ENCODE data around the gene SEMA7A.
"Not testable (repeated sequence)": the region's sequence is repeated elsewhere in the genome, so short reads cannot be mapped to it uniquely, and the experiment has no call there.

SEMA7A gene

GRCh38 chr15:74364936-74365597, 68.7 kb downstream of the SEMA7A start:
- H3K27me3 Mint-ChIP-seq (ENCODE audit: low read depth), result peaks cover 28% of the 10 kb centered on the region
- H3K4me1 Mint-ChIP-seq, result no peaks in the 10 kb centered on the region
- H3K4me3 Mint-ChIP-seq, result peak overlapping the region; percentile 78 to 86 (median 86)
- H3K27ac Mint-ChIP-seq, result peak overlapping the region; percentile 13 to 84 (median 80)
- no peak for TF ChIP-seq CTCF (IDR thresholded peaks at IDR 0.05; ENCODE audit: unreplicated experiment in 3 of 3)
- no peaks in the 10 kb centered on the region for H3K36me3 Mint-ChIP-seq (ENCODE audit: low read depth)
- no peaks in the 10 kb centered on the region for H3K9me3 Mint-ChIP-seq

- Mint-ChIP-seq H3K9me3 (no peaks in the 10 kb centered on the region), H3K36me3 (ENCODE audit: low read depth) (no peaks in the 10 kb centered on the region), H3K4me3 (no peak overlapping the region), H3K27ac (no peak overlapping the region), H3K4me1 (no peaks in the 10 kb centered on the region), H3K27me3 (ENCODE audit: low read depth) (peaks cover 28% of the 10 kb centered on the region)
- no peak for TF ChIP-seq CTCF (IDR thresholded peaks at IDR 0.05; ENCODE audit: unreplicated experiment in 3 of 3)
Observed at GRCh38 chr15:74362482-74362881, 71.3 kb downstream of the SEMA7A start.

- H3K36me3 Mint-ChIP-seq (ENCODE audit: low read depth); H3K4me3 Mint-ChIP-seq; H3K27ac Mint-ChIP-seq; H3K9me3 Mint-ChIP-seq; H3K4me1 Mint-ChIP-seq: not testable (repeated sequence)
- peaks cover 20% of the 10 kb centered on the region for H3K27me3 Mint-ChIP-seq (ENCODE audit: low read depth)
Observed at GRCh38 chr15:74360855-74361254, 72.9 kb downstream of the SEMA7A start.

- not testable (repeated sequence) for H3K4me1 Mint-ChIP-seq; H3K4me3 Mint-ChIP-seq; H3K27ac Mint-ChIP-seq; H3K9me3 Mint-ChIP-seq; H3K36me3 Mint-ChIP-seq (ENCODE audit: low read depth)
- peaks cover 17% of the 10 kb centered on the region for H3K27me3 Mint-ChIP-seq (ENCODE audit: low read depth)
Observed at GRCh38 chr15:74359376-74359775, 74.4 kb downstream of the SEMA7A start.

Measured in nephron (organoid).